OCI-LY7 (cell line): Measurements from ENCODE around the gene LY86. TPM values are rescaled to one million over a fixed set of nuclear protein-coding genes. Genes with fewer than 3 reads are reported as not detected.
"Not testable (repeated sequence)": the region's sequence is repeated elsewhere in the genome, so short reads cannot be mapped to it uniquely, and the experiment has no call there.

Experiments
- BruUV-seq: library from RNA; stranded (reverse); fragments of 400-500 nt; replicated peaks from 2 replicates; lab custom pipeline; 2021; lab: Mats Ljungman, UMichigan
- CTCF ChIA-PET: fragments of 300-600 bp; sonication (Branson Sonifier 250); formaldehyde crosslinking; loops from one replicate; lab custom pipeline; 2022; ENCODE audit warnings: antibody characterized with exemption; ENCODE audit not compliant: unreplicated experiment; lab: Charles Lee
- POLR2A ChIA-PET: fragments of 300-600 bp; sonication (Branson Sonifier 250); formaldehyde crosslinking; loops from one replicate; lab custom pipeline; 2022; ENCODE audit warnings: antibody characterized with exemption; lab: Charles Lee
- DNase-seq: peaks from one replicate; pipeline ENCODE4 v3.0.0-alpha.2; 2015; ENCODE audit warnings: low spot score
- H2AFZ ChIP-seq: fragments of 200-600 bp; sonication (generic), shearing (Covaris generic); 2 replicates; pipeline ENCODE4 v1.6.1; 2014; ENCODE audit warnings: mild to moderate bottlenecking, antibody characterized with exemption, low read length, moderate library complexity
- H3K27ac ChIP-seq: fragments of 200-600 bp; sonication (generic); 2 replicates; pipeline ENCODE4 v1.5.1; 2014; ENCODE audit warnings: mixed run types, low read depth, mild to moderate bottlenecking, moderate library complexity, low read length, inconsistent platforms; ENCODE audit not compliant: poor library complexity, severe bottlenecking
- H3K36me3 ChIP-seq: fragments of 200-600 bp; sonication (generic); 2 replicates; pipeline ENCODE4 v1.6.1; 2014; ENCODE audit warnings: mild to moderate bottlenecking, antibody characterized with exemption, low read length, moderate library complexity, mixed read lengths; ENCODE audit not compliant: insufficient read depth
- H3K4me1 ChIP-seq: fragments of 200-600 bp; sonication (generic); 2 replicates; pipeline ENCODE4 v1.5.1; 2014; ENCODE audit warnings: mild to moderate bottlenecking, low read length; ENCODE audit not compliant: insufficient read depth, poor library complexity, severe bottlenecking
- H3K4me2 ChIP-seq: fragments of 200-600 bp; sonication (generic); 2 replicates; pipeline ENCODE4 v1.6.1; 2014; ENCODE audit warnings: mild to moderate bottlenecking, low read length
- H3K4me3 ChIP-seq: fragments of 200-600 bp; sonication (generic); 2 replicates; pipeline ENCODE4 v1.5.1; 2014; ENCODE audit warnings: mild to moderate bottlenecking, low read depth, low read length; ENCODE audit not compliant: poor library complexity, severe bottlenecking
- H3K79me2 ChIP-seq: fragments of 200-600 bp; sonication (generic); 2 replicates; pipeline ENCODE4 v1.6.1; 2016; ENCODE audit warnings: low read depth, mild to moderate bottlenecking, low read length, moderate library complexity, mixed read lengths; ENCODE audit not compliant: insufficient read depth
- H3K9me2 ChIP-seq: fragments of 200-600 bp; sonication (generic); 2 replicates; pipeline ENCODE4 v1.6.1; 2016; ENCODE audit warnings: mild to moderate bottlenecking, low read length, mixed read lengths; ENCODE audit not compliant: insufficient read depth
- H3K9me3 ChIP-seq: fragments of 200-600 bp; sonication (generic); 2 replicates; pipeline ENCODE4 v1.6.1; 2014; ENCODE audit warnings: mild to moderate bottlenecking, mixed run types, low read length, mixed read lengths
- H4K20me1 ChIP-seq: fragments of 200-600 bp; sonication (generic); 2 replicates; pipeline ENCODE4 v1.6.1; 2014; ENCODE audit warnings: mild to moderate bottlenecking, antibody characterized with exemption, low read length, moderate library complexity, mixed read lengths; ENCODE audit not compliant: insufficient read depth
- CTCF ChIP-seq: fragments of 200-600 bp; sonication (generic); conservative IDR thresholded peaks from 2 replicates; pipeline ENCODE4 v1.5.1; 2014; ENCODE audit warnings: mild to moderate bottlenecking, antibody characterized with exemption, low read length, moderate library complexity, mixed read lengths
- EZH2phosphoT487 ChIP-seq: fragments of 200-600 bp; sonication (generic); IDR thresholded peaks from 2 replicates; pipeline ENCODE4 v1.6.1; 2018; ENCODE audit warnings: low read depth, borderline replicate concordance, mild to moderate bottlenecking, mixed run types, antibody characterized with exemption, low read length, moderate library complexity, mixed read lengths
- intact Hi-C: fragments of 100-400 bp; cut with micrococcal nuclease; formaldehyde crosslinking; loops from one replicate; pipeline ENCODE4 v1.10.0; 2022; ENCODE audit not compliant: unreplicated experiment
- total RNA-seq, 2 experiments: library from RNA; depleted of rRNA in 1 of 2; stranded (reverse); fragments of >200 nt in 1 of 2; shearing (Covaris generic) in 1 of 2; gene quantifications; 2 replicates each; pipeline ENCODE4 v1.2.3, GENCODE V29; 2014 to 2022

LY86 gene
- total RNA-seq, 2 experiments from 2014 or later: 48.4 to 62.8 TPM

- no TSS peak for BruUV-seq
- Histone ChIP-seq H2AFZ (no peak overlapping the region), H3K36me3 (no peaks in the 10 kb centered on the region), H3K4me1 (no peaks in the 10 kb centered on the region), H3K27ac (no peak overlapping the region), H3K9me3 (no peaks in the 10 kb centered on the region), H3K4me3 (no peak overlapping the region), H4K20me1 (no peaks in the 10 kb centered on the region), H3K9me2 (no peaks in the 10 kb centered on the region), H3K4me2 (no peak overlapping the region), H3K79me2 (no peaks in the 10 kb centered on the region)
- TF ChIP-seq EZH2phosphoT487: no peak
- TF ChIP-seq CTCF: no peak
- DNase-seq: no peak
- ChIA-PET POLR2A (no interaction called here), CTCF (no interaction called here)
- intact Hi-C loops: no loop called here
These were observed 77.2 kb downstream of the LY86 start for GRCh38 chr6:6665555-6666243.

GRCh38 chr6:6670150-6670549, 81.6 kb downstream of the LY86 start:
- H3K36me3 ChIP-seq, H3K9me3 ChIP-seq, CTCF ChIA-PET, H3K27ac ChIP-seq, H3K9me2 ChIP-seq, H3K4me1 ChIP-seq, BruUV-seq, H3K4me3 ChIP-seq, intact Hi-C loops, H3K79me2 ChIP-seq, H4K20me1 ChIP-seq, H2AFZ ChIP-seq, H3K4me2 ChIP-seq, DNase-seq: not testable (repeated sequence)
- POLR2A ChIA-PET: interaction anchor here (0.8 kb wide), 1 partner anchor 13 kb away, joined by 3 read pairs; no protein-coding TSS in a partner anchor

- Histone ChIP-seq H2AFZ (no peak overlapping the region), H4K20me1 (no peaks in the 10 kb centered on the region), H3K4me3 (no peak overlapping the region), H3K9me3 (0 out of 2 replicates have a peak, but pooled peaks cover 3% of the 10 kb centered on the region), H3K4me2 (no peak overlapping the region), H3K36me3 (no peaks in the 10 kb centered on the region), H3K27ac (no peak overlapping the region), H3K4me1 (peaks cover 4% of the 10 kb centered on the region), H3K79me2 (no peaks in the 10 kb centered on the region), H3K9me2 (no peaks in the 10 kb centered on the region)
- DNase-seq: peak; percentile 27
- POLR2A ChIA-PET: interaction anchor here (0.6 to 1.5 kb wide), 4 partner anchors 12 to 1672 kb away, joined by 3 to 5 read pairs (median 3); no protein-coding TSS in a partner anchor
- intact Hi-C loops: no loop called here
- CTCF ChIA-PET: no interaction called here
- no TSS peak for BruUV-seq
- no peak for TF ChIP-seq EZH2phosphoT487
- peak; percentile 77 for TF ChIP-seq CTCF
These were observed 86.4 kb downstream of the LY86 start for GRCh38 chr6:6674872-6675271.
